HepG2 (cell line): ENCODE data around the gene TCL1A. TPM values are rescaled to one million over a fixed set of nuclear protein-coding genes. Genes with fewer than 3 reads are reported as not detected.

Experiments
- ATAC-seq: fragments of 200-7000 bp; cut with Tn5 transposase; 3 replicates; pipeline ENCODE4 v1.9.1; 2020; ENCODE audit warnings: mild to moderate bottlenecking, moderate library complexity
- BruUV-seq: library from RNA; stranded (reverse); fragments of 400-500 nt; replicated peaks from 2 replicates; lab custom pipeline; 2021; lab: Mats Ljungman, UMichigan
- CTCF ChIA-PET: fragments of 300-600 bp; formaldehyde crosslinking; extraction: SDS; loops from one replicate; lab custom pipeline; 2021; ENCODE audit warnings: low total read pairs, inconsistent platforms, low intra/inter-chr PET ratio; lab: Yijun Ruan, JAX
- POLR2A ChIA-PET: fragments of 350-600 bp; sonication (Branson Sonifier 250); formaldehyde crosslinking; loops from one replicate; lab custom pipeline; 2020; ENCODE audit warnings: antibody characterized with exemption, inconsistent platforms; lab: Yijun Ruan, JAX
- DNase-seq: peaks from one replicate; pipeline ENCODE4 v3.0.0-alpha.2; 2015; ENCODE audit warnings: low spot score
- FAIRE-seq: peaks from 3 replicates; lab custom pipeline; 2011; peaks lifted over from hg19 to GRCh38; lab: Jason Lieb, UNC
- H2AFZ ChIP-seq: one replicate; pipeline ENCODE4 v1.6.1; 2011; ENCODE audit warnings: low read length, inconsistent platforms
- H3K27ac ChIP-seq: fragments of 300-600 bp; 3 replicates; pipeline ENCODE4 v1.8.0; 2011; ENCODE audit warnings: mixed run types, mild to moderate bottlenecking, mixed read lengths, low read length, inconsistent platforms; ENCODE audit not compliant: insufficient read depth; ENCODE audit errors: extremely low read length
- H3K27me3 ChIP-seq, 2 experiments: fragments of 200-600 bp in 1 of 2; 2 replicates in 1 of 2; 3 replicates in 1 of 2; pipeline versions ENCODE4 v1.6.0 to v1.8.0; 2011; ENCODE audit warnings: low read length in 2 of 2, mild to moderate bottlenecking in 2 of 2, moderate library complexity in 2 of 2, inconsistent platforms in 1 of 2; ENCODE audit not compliant: insufficient read depth in 2 of 2, control insufficient read depth in 1 of 2
- H3K36me3 ChIP-seq, 2 experiments: fragments of 200-600 bp in 1 of 2; replicated peaks in 1 of 2; 2 replicates in 1 of 2; 3 replicates in 1 of 2; pipeline versions ENCODE4 v1.5.1 to v1.8.0; 2011; ENCODE audit warnings: low read length in 2 of 2, inconsistent platforms in 1 of 2; ENCODE audit not compliant: insufficient read depth in 2 of 2, control insufficient read depth in 1 of 2
- H3K4me1 ChIP-seq: 2 replicates; pipeline ENCODE4 v1.5.1; 2012; ENCODE audit warnings: low read length, inconsistent platforms; ENCODE audit not compliant: insufficient read depth
- H3K4me2 ChIP-seq: 2 replicates; pipeline ENCODE4 v1.6.0; 2011; ENCODE audit warnings: low read depth, low read length, inconsistent platforms
- H3K4me3 ChIP-seq, 3 experiments: fragments of 200-600 bp in 1 of 3; sonication (generic), shearing (Covaris generic) in 1 of 3; replicated peaks in 1 of 3; 2 replicates each; pipeline ENCODE4 v1.5.1; 2011 to 2016; ENCODE audit warnings: low read length in 3 of 3, inconsistent platforms in 2 of 3, low read depth in 2 of 3, mild to moderate bottlenecking in 2 of 3, control low read depth in 1 of 3, mixed read lengths in 1 of 3; ENCODE audit not compliant: insufficient read depth in 1 of 3
- H3K79me2 ChIP-seq: one replicate; pipeline ENCODE4 v1.6.1; 2011; ENCODE audit warnings: low read length, inconsistent platforms; ENCODE audit not compliant: insufficient read depth
- H3K9ac ChIP-seq: 2 replicates; pipeline ENCODE4 v1.6.0; 2011; ENCODE audit warnings: mild to moderate bottlenecking, low read depth, low read length, inconsistent platforms; ENCODE audit not compliant: insufficient read depth
- H3K9me3 ChIP-seq: 2 replicates; pipeline ENCODE4 v1.5.1; 2012; ENCODE audit warnings: mild to moderate bottlenecking, low read length
- H4K20me1 ChIP-seq: 2 replicates; pipeline ENCODE4 v1.6.0; 2011; ENCODE audit warnings: inconsistent platforms, mild to moderate bottlenecking, low read length, moderate library complexity; ENCODE audit not compliant: insufficient read depth
- MED1 ChIP-seq: sonication (generic); formaldehyde crosslinking; IDR thresholded peaks from 2 replicates; pipeline ENCODE4 v1.4.0; 2020; ENCODE audit warnings: missing genetic modification reagents
- PAF1 ChIP-seq: IDR thresholded peaks from 2 replicates; pipeline ENCODE4 v1.6.1; 2016; ENCODE audit warnings: missing genetic modification reagents, missing compliant biosample characterization
- RORA ChIP-seq: sonication (generic); formaldehyde crosslinking; IDR thresholded peaks from 2 replicates; pipeline ENCODE4 v1.5.0; 2020; ENCODE audit warnings: mild to moderate bottlenecking, missing genetic modification reagents, moderate library complexity
- SKI ChIP-seq: fragments of 450-650 bp; IDR thresholded peaks from one replicate; pipeline ENCODE4 v1.6.1; 2018; ENCODE audit warnings: mild to moderate bottlenecking; ENCODE audit not compliant: partially characterized antibody
- ZSCAN30 ChIP-seq: sonication (generic); formaldehyde crosslinking; IDR thresholded peaks from 2 replicates; pipeline ENCODE4 v1.5.0; 2020; ENCODE audit warnings: mild to moderate bottlenecking, missing genetic modification reagents
- WGBS: methylation state at CpG from one replicate; pipeline ENCODE4 v1.1.6; 2017; ENCODE audit warnings: low lambda C conversion rate; 5-methylcytosine and 5-hydroxymethylcytosine counted together
- in situ Hi-C: cut with HindIII; loops from 2 replicates; pipeline ENCODE4 v1.10.0; 2017; ENCODE audit warnings: low pct_unique_long_range_greater_than_20kb; ENCODE audit not compliant: extremely low pct_ligation_motif_present
- intact Hi-C: fragments of 100-400 bp; cut with micrococcal nuclease; formaldehyde crosslinking; loops from one replicate; pipeline ENCODE4 v1.10.0; 2022; ENCODE audit not compliant: unreplicated experiment
- polyA plus RNA-seq, 8 experiments: library from polyadenylated mRNA; depleted of rRNA in 3 of 8; stranded (reverse) in 7 of 8; unstranded in 1 of 8; fragments of >200 nt; fragmentation: Illumina TruSeq in 4 of 8; extraction: Trizol in 4 of 8; gene quantifications; 2 replicates each; pipeline versions ENCODE4 v1.2.1 to v1.2.3, GENCODE V29; 2011 to 2016; ENCODE audit warnings: low read depth in 4 of 8, missing spikeins in 1 of 8, mixed read lengths in 1 of 8; ENCODE audit not compliant: insufficient read depth in 1 of 8
- total RNA-seq, 5 experiments: library from RNA; depleted of rRNA; stranded (reverse); fragments of >200 nt; fragmentation: Illumina TruSeq; extraction: Trizol; gene quantifications; 2 replicates each; pipeline ENCODE4 v1.2.3, GENCODE V29; 2016; ENCODE audit warnings: low read depth in 1 of 5
- TF ChIP-seq, protein P1 (sequence below): sonication (generic); formaldehyde crosslinking; IDR thresholded peaks from 2 replicates; pipeline ENCODE4 v1.5.0; 2020; ENCODE audit warnings: mild to moderate bottlenecking, missing genetic modification reagents, borderline replicate concordance
- TF ChIP-seq, protein P2 (sequence below): sonication (generic); formaldehyde crosslinking; IDR thresholded peaks from 2 replicates; pipeline ENCODE4 v1.4.0; 2020; ENCODE audit warnings: missing genetic modification reagents, borderline replicate concordance

TCL1A gene
- total and polyA plus RNA-seq, 2 of the 13 experiments (the other 11 are each of a cell fraction or from before 2014, with no cell fraction given): not detected

DNA sequence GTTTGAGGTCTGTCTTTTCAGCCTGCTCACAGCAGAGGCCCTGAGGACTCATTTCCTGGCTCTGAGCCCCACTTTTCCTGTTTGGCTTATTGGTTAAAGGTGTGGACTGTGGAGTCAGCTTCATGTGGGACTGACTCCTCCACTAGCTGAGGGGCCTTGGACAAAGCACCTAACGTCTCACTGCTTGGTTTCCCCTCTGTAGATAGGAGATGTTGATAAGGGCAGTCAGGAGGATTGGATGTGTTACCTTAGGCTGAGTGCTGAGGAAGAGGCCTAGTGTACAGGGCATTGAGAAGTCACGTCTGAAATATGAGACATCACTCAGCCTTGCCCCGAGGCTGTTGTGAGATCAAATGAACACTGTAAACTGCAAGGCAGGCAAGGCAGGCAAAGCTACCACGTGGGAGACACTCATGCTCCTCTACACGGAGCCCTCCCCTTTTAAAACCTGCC, 27.1 kb upstream of the TCL1A start:
- ChIA-PET POLR2A (no interaction called here), CTCF (no interaction called here)
- intact Hi-C loops (no loop called here), in situ Hi-C loops (no loop called here)
- no peak for FAIRE-seq
- Histone ChIP-seq H3K27ac (no peak overlapping the region), H3K27me3 (no peaks in the 10 kb centered on the region), H3K36me3 (no peaks in the 10 kb centered on the region), H3K9ac (no peak overlapping the region), H4K20me1 (no peaks in the 10 kb centered on the region), H3K4me3 (no peak overlapping the region), H3K4me2 (no peak overlapping the region), H3K9me3 (no peaks in the 10 kb centered on the region), H3K79me2 (no peaks in the 10 kb centered on the region), H3K4me1 (no peaks in the 10 kb centered on the region), H2AFZ (no peak overlapping the region)
- DNase-seq: no peak
- WGBS: 0% methylated on average over 1 of the region's 5 CpGs
- BruUV-seq: no TSS peak
- TF ChIP-seq SKI: no peak
- TF ChIP-seq RORA: no peak
- no peak for ATAC-seq

DNA sequence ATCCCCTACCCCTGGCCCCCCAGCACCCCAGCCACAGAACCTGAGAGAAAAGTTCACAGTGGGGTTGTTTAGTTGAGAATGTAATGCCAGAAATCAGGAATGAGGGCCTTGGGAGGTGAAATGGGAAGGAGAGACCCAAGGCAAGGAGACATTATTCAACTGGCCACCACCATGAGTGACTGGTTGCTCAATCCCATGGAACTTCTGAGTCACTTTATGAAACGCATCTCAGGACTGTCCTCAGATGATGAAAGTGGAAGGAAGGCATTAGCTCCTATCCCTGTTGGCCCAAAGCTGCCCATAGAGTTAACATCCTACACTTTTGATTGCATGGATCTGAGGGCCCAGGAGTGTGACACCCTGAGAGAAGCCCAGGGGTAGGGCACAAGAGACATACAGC, 25.4 kb upstream of the TCL1A start:
- 0% methylated on average over 1 of the region's 1 CpG for WGBS
- Histone ChIP-seq H3K4me2 (no peak overlapping the region), H3K27ac (no peak overlapping the region), H3K4me1 (no peaks in the 10 kb centered on the region), H2AFZ (no peak overlapping the region), H4K20me1 (no peaks in the 10 kb centered on the region), H3K9me3 (no peaks in the 10 kb centered on the region), H3K36me3 (no peaks in the 10 kb centered on the region), H3K9ac (no peak overlapping the region), H3K79me2 (no peaks in the 10 kb centered on the region), H3K4me3 (no peak overlapping the region), H3K27me3 (no peaks in the 10 kb centered on the region)
- intact Hi-C loops: no loop called here
- DNase-seq (no peak), ATAC-seq (no peak), FAIRE-seq (no peak)
- ChIA-PET CTCF (no interaction called here), POLR2A (no interaction called here)
- in situ Hi-C loops: no loop called here
- no TSS peak for BruUV-seq
- TF ChIP-seq, protein P1, sequence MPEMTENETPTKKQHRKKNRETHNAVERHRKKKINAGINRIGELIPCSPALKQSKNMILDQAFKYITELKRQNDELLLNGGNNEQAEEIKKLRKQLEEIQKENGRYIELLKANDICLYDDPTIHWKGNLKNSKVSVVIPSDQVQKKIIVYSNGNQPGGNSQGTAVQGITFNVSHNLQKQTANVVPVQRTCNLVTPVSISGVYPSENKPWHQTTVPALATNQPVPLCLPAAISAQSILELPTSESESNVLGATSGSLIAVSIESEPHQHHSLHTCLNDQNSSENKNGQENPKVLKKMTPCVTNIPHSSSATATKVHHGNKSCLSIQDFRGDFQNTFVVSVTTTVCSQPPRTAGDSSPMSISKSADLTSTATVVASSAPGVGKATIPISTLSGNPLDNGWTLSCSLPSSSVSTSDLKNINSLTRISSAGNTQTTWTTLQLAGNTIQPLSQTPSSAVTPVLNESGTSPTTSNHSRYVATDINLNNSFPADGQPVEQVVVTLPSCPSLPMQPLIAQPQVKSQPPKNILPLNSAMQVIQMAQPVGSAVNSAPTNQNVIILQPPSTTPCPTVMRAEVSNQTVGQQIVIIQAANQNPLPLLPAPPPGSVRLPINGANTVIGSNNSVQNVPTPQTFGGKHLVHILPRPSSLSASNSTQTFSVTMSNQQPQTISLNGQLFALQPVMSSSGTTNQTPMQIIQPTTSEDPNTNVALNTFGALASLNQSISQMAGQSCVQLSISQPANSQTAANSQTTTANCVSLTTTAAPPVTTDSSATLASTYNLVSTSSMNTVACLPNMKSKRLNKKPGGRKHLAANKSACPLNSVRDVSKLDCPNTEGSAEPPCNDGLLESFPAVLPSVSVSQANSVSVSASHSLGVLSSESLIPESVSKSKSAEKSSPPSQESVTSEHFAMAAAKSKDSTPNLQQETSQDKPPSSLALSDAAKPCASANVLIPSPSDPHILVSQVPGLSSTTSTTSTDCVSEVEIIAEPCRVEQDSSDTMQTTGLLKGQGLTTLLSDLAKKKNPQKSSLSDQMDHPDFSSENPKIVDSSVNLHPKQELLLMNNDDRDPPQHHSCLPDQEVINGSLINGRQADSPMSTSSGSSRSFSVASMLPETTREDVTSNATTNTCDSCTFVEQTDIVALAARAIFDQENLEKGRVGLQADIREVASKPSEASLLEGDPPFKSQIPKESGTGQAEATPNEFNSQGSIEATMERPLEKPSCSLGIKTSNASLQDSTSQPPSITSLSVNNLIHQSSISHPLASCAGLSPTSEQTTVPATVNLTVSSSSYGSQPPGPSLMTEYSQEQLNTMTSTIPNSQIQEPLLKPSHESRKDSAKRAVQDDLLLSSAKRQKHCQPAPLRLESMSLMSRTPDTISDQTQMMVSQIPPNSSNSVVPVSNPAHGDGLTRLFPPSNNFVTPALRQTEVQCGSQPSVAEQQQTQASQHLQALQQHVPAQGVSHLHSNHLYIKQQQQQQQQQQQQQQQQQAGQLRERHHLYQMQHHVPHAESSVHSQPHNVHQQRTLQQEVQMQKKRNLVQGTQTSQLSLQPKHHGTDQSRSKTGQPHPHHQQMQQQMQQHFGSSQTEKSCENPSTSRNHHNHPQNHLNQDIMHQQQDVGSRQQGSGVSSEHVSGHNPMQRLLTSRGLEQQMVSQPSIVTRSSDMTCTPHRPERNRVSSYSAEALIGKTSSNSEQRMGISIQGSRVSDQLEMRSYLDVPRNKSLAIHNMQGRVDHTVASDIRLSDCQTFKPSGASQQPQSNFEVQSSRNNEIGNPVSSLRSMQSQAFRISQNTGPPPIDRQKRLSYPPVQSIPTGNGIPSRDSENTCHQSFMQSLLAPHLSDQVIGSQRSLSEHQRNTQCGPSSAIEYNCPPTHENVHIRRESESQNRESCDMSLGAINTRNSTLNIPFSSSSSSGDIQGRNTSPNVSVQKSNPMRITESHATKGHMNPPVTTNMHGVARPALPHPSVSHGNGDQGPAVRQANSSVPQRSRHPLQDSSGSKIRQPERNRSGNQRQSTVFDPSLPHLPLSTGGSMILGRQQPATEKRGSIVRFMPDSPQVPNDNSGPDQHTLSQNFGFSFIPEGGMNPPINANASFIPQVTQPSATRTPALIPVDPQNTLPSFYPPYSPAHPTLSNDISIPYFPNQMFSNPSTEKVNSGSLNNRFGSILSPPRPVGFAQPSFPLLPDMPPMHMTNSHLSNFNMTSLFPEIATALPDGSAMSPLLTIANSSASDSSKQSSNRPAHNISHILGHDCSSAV: no peak
- TF ChIP-seq ZSCAN30 (CRISPR knock-in tag) (no peak), MED1 (CRISPR knock-in tag) (no peak), PAF1 (CRISPR knock-in tag) (no peak)
- TF ChIP-seq, protein P2, sequence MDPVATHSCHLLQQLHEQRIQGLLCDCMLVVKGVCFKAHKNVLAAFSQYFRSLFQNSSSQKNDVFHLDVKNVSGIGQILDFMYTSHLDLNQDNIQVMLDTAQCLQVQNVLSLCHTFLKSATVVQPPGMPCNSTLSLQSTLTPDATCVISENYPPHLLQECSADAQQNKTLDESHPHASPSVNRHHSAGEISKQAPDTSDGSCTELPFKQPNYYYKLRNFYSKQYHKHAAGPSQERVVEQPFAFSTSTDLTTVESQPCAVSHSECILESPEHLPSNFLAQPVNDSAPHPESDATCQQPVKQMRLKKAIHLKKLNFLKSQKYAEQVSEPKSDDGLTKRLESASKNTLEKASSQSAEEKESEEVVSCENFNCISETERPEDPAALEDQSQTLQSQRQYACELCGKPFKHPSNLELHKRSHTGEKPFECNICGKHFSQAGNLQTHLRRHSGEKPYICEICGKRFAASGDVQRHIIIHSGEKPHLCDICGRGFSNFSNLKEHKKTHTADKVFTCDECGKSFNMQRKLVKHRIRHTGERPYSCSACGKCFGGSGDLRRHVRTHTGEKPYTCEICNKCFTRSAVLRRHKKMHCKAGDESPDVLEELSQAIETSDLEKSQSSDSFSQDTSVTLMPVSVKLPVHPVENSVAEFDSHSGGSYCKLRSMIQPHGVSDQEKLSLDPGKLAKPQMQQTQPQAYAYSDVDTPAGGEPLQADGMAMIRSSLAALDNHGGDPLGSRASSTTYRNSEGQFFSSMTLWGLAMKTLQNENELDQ (CRISPR knock-in tag): no peak
